HK-2 (cell line): Measurements from ENCODE around the gene ST3GAL4.

ENCODE experiments used
- DNase-seq: peaks from one replicate; pipeline ENCODE4 v3.0.0-alpha.2; 2018; ENCODE audit not compliant: unreplicated experiment

The ST3GAL4 gene

GRCh38 chr11:126407682-126408288 lies 52.3 kb downstream of the ST3GAL4 start:
- DNase-seq: no peak

- no peak for DNase-seq
Observed at GRCh38 chr11:126408496-126408895, 53.0 kb downstream of the ST3GAL4 start.

GRCh38 chr11:126408901-126409619 lies 53.6 kb downstream of the ST3GAL4 start:
- no peak for DNase-seq

- no peak for DNase-seq
Observed at GRCh38 chr11:126409620-126409985, 54.1 kb downstream of the ST3GAL4 start.

- no peak for DNase-seq
Observed at GRCh38 chr11:126410649-126411048, 55.2 kb downstream of the ST3GAL4 start.

GRCh38 chr11:126411971-126412381 lies 56.5 kb downstream of the ST3GAL4 start:
- DNase-seq: no peak

GRCh38 chr11:126413426-126413825 lies 57.9 kb downstream of the ST3GAL4 start:
- no peak for DNase-seq

GRCh38 chr11:126413843-126414405 lies 58.4 kb downstream of the ST3GAL4 start:
- no peak for DNase-seq

- no peak for DNase-seq
Observed at GRCh38 chr11:126414615-126415014, 59.1 kb downstream of the ST3GAL4 start.

GRCh38 chr11:126415128-126415527 lies 59.6 kb downstream of the ST3GAL4 start:
- no peak for DNase-seq

GRCh38 chr11:126415669-126416420 lies 60.4 kb downstream of the ST3GAL4 start:
- DNase-seq: no peak

GRCh38 chr11:126416542-126417090 lies 61.1 kb downstream of the ST3GAL4 start:
- no peak for DNase-seq

GRCh38 chr11:126417091-126417862 lies 61.8 kb downstream of the ST3GAL4 start:
- DNase-seq: no peak

- no peak for DNase-seq
Observed at GRCh38 chr11:126418887-126419286, 63.4 kb downstream of the ST3GAL4 start.

- no peak for DNase-seq
Observed at GRCh38 chr11:126419801-126420697, 64.6 kb downstream of the ST3GAL4 start.

- no peak for DNase-seq
Observed at GRCh38 chr11:126420698-126421256, 65.3 kb downstream of the ST3GAL4 start.

- DNase-seq: no peak
Observed at GRCh38 chr11:126421271-126421671, 65.8 kb downstream of the ST3GAL4 start.

- no peak for DNase-seq
Observed at GRCh38 chr11:126422446-126422845, 67.0 kb downstream of the ST3GAL4 start.

- DNase-seq: no peak
Observed at GRCh38 chr11:126423154-126423553, 67.7 kb downstream of the ST3GAL4 start.

- no peak for DNase-seq
Observed at GRCh38 chr11:126423743-126424142, 68.3 kb downstream of the ST3GAL4 start.
